ENCODE results near the gene AMN.

The AMN gene

GRCh38 chr14:102942069-102942468 is 19.6 kb downstream of the AMN start:
- DNase-seq (ENCODE audit: low read depth in 4 of 4, low spot score in 1 of 4): no peak

DNA sequence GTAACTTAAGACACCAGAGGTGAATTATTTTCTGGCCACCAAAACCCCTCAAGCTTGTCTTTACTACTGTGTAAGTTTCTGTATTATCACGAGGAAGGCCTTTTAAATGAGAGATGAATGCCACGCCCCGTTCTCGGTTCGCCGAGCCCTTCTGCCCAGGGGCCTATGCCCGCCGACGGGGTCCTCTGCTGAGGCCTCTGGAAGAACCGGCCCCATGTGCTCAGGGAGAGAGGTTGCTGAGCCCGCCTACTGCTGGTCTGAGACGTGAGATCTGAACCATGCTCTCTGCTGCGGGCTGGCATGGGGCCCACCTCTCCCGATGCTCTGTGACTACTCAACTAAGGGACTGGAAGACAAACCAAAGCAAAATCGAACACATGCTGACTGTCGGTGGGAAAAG is 21.0 kb downstream of the AMN start:
- no peak for DNase-seq (ENCODE audit: low read depth in 4 of 4, low spot score in 1 of 4)

GRCh38 chr14:102943979-102944378 is 21.5 kb downstream of the AMN start:
- no peak for DNase-seq (ENCODE audit: low read depth in 4 of 4, low spot score in 1 of 4)

GRCh38 chr14:102944448-102945330 is 22.2 kb downstream of the AMN start:
- no peak for DNase-seq (ENCODE audit: low read depth in 4 of 4, low spot score in 1 of 4)

- no peak for DNase-seq (ENCODE audit: low read depth in 4 of 4, low spot score in 1 of 4)
Measured at GRCh38 chr14:102945346-102946130, 23.1 kb downstream of the AMN start.

- no peak for DNase-seq (ENCODE audit: low read depth in 4 of 4, low spot score in 1 of 4)
Measured at GRCh38 chr14:102947321-102948103, 25.0 kb downstream of the AMN start.

DNA sequence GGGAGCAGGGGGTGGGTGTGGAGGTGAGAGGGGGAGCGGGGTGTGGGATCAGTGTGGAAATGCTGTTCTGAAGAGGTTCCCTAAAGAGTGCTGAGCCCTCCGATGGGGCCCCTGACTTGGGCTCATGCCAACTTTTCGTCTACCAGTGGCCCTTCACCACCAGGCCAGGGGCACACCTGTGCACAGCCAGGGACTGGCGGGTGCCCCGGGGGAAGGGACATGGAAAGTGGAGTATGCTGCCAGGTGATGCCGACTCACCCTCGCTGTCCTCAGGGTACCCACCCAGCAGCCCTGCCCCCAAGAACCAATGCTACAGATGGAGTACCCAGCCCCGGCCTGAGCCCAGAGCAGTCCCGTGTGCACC is 26.2 kb downstream of the AMN start:
- no peak for DNase-seq (ENCODE audit: low read depth in 4 of 4, low spot score in 1 of 4)

- DNase-seq (ENCODE audit: low read depth in 4 of 4, low spot score in 1 of 4): peak in 1 of 4 experiments; percentile 10
Measured at GRCh38 chr14:102949062-102949800, 26.8 kb downstream of the AMN start.

GRCh38 chr14:102949801-102950451 is 27.5 kb downstream of the AMN start:
- no peak for DNase-seq (ENCODE audit: low read depth in 4 of 4, low spot score in 1 of 4)

DNA sequence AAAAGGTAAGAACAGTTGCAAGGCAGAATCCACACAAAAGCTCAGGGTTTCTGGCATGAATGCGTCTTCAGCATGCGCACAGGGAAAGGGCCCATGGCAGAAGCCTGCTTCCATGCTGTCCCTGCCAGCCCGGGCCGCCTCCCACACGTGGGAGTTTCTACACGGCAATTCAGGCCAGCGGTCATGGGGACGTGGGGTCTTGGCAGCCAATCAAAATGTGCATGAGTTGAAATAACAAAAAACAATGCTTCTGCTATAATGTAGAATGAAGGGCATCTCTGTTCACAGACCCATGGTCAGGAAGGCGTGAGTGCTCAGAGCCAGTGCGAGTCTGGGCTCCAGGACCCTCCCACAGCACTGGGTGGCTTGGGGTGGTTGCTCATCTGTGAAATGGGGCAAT is 28.6 kb downstream of the AMN start:
- no peak for DNase-seq (ENCODE audit: low read depth in 4 of 4, low spot score in 1 of 4)

DNA sequence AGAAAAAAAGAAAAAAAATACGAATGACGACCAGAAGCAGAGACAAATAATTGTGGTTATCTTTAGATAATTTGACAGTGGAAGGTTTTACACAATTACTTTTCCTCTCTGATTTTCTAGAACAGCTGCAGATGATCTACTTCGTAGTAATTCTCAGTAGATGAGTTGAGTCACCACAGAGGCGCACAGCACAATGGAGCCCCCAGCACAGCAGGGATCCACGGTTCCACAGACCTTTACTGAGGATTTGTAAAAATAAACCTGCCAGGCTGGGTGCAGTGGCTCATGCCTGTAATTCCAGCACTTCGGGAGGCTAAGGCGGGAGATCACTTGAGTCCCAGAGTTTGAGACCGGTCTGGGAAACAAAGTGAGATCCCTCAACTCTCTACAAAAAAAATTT is 29.3 kb downstream of the AMN start:
- DNase-seq (ENCODE audit: low read depth in 4 of 4, low spot score in 1 of 4): no peak

- no peak for DNase-seq (ENCODE audit: low read depth in 4 of 4, low spot score in 1 of 4)
Measured at GRCh38 chr14:102952276-102952675, 29.8 kb downstream of the AMN start.

DNA sequence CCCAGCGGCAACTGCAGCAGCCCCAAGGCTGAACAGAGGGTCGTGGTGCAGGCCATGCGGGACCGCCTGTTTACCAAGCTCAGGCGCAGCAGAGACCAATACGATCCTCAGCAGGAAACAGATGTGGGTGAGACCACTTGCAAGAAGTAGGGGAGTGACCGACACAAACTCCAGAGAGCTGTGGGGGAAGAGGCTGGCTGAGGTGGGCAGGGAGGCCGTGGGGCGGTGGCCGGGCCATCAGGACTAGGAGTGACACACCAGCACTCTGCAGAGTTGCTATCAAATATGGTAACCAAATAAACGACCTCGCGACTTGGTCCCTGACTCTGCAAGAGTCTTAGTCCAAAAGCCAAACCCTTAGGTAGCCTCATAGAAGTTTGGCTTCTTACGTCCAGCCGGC is 30.6 kb downstream of the AMN start:
- no peak for DNase-seq (ENCODE audit: low read depth in 4 of 4, low spot score in 1 of 4)

GRCh38 chr14:102954081-102954789 is 31.8 kb downstream of the AMN start:
- DNase-seq (ENCODE audit: low read depth in 4 of 4, low spot score in 1 of 4): no peak

DNA sequence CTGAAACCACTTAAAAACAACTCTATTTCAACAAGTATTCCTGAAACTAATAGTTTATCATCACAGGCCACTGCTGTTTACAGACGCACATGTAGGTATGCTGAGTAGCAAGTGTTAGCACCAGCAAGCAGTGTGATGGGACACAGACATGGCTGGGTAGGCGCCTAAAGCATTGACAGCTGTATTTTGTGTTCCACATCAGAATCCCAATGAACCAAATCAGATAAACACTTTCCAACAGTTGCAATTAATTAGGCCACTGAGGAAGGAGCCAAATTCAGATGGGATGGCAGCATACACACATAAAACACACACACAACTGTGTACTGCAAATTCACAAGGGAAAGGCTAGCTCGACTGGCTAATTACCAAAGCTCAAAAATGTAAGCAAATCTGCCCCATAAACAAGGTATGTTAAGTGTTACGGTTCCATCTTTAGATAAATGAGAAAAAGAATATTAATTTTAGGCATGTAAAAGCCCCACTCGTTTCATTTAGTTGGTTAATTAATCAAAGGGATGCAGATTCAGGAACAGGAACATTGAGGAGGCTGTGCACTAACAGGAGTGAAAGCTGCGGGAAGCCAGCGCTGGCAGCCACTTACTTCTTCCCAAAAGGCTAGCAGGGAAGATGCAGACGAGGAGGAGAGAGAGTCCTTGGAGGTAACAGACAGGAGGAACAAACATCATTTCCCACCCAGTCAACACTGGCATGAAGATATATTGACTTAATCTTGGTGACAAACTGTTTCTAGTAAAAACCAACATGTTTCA is 33.4 kb downstream of the AMN start:
- DNase-seq (ENCODE audit: low read depth in 4 of 4, low spot score in 1 of 4): no peak

DNA sequence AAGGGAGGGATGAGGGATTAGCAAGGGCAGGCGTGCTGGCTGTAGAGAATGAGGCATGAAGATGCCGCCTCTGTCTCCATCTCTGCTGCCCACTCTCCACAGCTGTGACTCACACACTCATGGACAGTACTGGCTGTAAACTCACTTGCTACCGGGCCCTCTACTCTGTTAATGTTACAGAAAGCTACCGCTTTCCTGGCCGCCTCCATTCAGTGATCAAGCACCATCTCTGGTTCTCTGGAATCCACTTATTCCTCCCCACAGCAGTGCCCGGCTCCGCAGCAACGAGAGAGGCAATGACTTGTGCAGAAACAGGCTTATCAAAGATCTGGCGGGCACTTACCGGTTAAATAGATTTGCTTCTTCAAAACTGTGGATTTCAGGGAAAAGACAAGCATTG is 34.8 kb downstream of the AMN start:
- no peak for DNase-seq (ENCODE audit: low read depth in 4 of 4, low spot score in 1 of 4)

DNA sequence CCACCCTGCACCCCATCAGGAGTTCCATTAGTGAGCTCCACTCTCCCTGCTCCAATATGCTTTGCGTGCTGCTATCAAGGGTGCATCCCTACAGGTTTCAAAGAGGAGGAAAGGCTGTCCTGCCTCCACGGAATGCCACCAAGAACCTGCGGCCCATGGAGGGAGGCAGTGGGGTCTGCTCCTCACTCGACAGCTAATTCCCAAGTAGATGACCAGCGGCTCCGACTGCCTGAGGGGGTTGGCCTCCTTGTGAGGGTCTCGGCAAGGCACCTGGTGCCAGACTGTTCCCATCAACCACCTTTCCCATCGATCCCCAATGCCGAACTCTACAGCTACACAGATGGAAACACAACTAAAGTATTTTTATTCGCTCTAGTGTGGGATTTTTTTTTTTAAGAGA is 36.0 kb downstream of the AMN start:
- DNase-seq (ENCODE audit: low read depth in 4 of 4, low spot score in 1 of 4): no peak

GRCh38 chr14:102962111-102962627 is 39.7 kb downstream of the AMN start:
- DNase-seq (ENCODE audit: low read depth in 4 of 4, low spot score in 1 of 4): no peak
